Nucleus accumbens (tissue), 56 donors: ENCODE measurements around the gene WDR83.
"Not testable (repeated sequence)": the region's sequence is repeated elsewhere in the genome, so short reads cannot be mapped to it uniquely, and the experiment has no call there.

Experiments used
- DNase-seq, 56 donors: peaks; one replicate each; lab custom pipeline; 2025; lab: John Stamatoyannopoulos, UW

The WDR83 gene

DNA sequence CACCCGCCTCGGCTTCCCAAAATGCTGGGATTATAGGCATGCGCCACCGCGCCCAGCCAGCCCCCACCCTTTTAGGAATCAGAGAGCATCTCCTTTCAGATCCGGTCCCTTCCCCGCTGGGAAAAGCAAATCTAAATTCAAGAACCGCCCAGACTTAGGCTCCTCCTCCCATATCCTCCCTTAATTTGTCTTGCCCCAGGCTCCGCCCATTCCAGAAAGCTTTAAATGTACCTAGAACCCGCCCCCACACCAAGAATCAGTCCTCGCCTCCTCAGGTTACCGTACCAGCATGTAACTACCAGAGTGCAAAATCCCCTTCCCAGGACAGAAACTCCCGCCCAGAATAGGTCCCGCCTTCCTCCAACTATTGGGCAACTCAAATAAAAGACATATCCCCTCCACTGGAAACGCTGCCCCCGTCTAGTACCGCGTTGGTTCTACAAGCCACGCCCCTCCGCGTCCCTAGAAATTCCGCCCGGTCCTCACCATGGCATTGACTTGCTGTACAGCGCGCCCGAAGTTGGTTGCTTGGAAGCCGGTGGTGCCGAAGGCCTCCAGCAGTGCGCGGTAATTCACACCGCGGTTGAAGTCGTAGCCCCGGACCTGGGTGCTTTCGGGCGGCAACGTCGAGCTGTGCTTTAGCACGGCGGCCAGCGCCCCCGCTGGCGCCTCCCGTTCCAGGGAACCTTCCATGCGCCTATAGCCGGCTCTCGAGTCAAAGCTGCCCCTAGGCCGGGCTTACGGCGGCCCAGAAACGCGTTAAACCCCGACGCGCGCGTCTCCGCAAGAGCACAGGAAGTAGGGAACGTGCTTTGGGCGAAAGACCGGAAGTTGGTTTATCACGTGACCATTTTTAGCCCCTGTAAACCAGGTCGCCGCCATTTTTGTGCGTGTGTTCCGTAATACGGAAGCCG is 14.7 kb downstream of the WDR83 start, which contains the start of gene DHPS:
Gene DHPS, minus strand, starts transcription at position 807 of the 914 bp plus-strand sequence. Its CDS starts 114 bp downstream, at position 693.
- peak; percentile 57 to 96 (median 82) for DNase-seq

DNA sequence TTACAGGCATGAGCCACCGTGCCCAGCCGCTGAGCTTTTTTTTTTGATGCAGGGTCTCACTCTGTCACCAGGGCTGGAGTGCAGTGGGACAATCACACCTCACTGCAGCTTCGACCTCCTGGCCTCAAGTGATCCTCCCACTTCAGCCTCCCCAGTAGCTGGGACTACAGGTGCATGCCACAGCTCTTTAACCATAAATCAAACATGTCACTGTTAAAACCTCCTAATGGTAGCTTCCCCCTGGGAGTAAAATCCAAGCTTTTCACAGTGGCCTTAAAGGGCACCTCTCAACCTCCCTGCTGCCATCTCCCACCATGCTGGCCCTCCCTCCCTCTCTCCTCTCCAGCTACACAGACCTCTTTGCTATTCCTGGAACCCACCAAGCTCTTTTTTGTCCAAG is 19.2 kb downstream of the WDR83 start:
- DNase-seq, result no peak

DNA sequence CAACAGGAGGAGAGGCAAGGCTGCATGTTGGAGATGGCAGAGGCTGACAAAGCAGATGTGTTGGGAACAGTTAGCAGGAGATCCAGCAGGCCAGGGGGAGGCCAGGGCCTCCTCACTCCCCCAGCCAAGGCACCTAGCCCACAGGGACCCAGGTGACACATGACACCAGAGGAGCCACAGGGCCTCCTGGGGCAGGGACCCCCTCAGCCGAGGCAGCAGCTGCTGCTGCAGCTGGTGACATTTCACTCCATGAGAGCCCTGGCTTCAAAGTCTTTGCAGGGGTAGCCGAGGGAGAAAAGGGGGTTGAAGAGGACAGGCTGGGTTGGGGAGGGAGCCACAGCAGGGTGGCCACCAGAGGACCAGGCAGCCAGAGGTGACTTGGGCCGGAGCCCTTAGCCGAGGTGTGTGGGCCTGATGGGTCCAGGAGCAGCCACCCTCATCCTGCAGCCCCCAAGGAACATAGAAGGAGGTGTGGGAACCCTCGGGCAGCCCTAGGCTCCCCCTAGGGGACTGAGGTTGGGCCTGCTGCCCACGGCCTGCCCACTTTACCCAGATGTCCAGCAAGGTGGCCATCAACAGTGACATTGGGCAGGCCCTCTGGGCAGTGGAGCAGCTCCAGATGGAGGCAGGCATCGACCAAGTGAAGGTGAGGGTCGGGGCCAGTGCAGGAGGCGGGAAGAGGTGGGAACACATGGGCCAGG is 21.0 kb downstream of the WDR83 start, which contains the start of gene GNG14:
Gene GNG14, plus strand, starts transcription at position 503 of the 701 bp plus-strand sequence. Its CDS starts 51 bp downstream, at position 554.
- no peak for DNase-seq

DNA sequence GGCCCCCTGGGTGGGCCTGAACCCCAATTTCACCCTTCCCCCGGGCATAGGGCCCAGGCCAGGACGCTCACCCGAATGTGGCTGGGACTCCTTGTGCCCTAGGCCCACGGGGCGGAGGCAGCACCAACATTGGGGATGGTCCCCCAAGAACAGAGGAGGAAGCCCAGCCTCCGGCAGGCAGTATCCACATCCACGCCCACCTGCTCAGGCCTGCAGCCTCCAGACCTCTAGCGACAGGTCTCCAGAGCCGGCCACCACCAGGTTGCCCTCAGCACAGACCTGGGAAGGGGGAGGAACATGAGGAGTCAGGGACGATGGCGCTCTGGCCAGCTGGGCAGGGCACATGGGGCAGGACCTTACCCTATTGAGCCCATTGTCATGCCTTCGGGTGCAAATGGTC is 22.4 kb downstream of the WDR83 start:
- DNase-seq, result no peak

DNA sequence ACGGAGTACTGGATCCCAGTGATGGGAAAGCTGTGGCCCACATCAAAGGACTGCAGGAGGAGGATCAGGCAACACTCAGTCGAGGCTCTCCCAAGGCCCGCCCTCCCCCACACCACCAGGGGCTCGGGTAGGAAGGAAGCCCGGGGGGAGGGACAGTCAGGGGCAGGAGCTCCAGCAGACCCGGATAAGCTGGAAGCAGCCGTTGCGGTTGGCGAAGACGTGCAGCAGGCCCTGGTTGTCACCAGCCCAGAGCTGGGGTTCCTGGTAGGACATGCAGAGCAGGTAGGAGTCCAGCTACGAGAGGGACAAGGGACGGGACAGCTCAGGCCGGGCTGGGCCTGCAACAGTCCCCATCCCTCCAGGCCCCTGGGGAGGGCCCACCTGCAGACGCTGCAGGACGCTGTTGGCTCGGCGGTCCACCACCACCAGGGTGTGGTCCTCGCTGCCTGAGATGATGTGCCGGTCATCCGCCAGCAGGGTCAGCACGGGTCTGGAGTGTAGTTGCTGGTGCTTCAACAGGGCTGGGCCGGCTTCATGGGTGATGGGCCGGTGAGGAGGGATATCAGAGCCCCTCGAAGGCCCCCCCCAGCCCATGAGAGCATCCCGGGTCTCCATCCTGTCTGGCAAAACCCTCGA is 23.1 kb downstream of the WDR83 start:
- no peak for DNase-seq

DNA sequence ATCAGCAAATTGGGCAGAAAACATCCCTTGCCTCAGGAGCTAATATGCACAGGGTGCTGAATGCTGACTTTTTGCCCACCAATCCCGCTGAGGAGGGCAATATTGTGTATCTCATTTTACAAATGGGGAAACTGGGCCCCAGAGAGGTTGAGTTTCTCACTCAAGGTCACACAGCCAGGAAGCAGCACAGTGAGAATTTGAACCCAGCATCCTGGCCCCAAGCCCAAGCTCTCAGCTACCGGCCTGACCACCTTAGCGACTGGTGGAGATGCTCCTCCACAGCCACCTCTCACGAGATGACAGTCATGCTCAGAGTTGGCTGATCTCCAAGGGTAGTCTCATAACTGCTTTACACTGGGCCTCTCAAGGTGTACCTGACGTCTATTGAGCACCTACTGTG is 26.4 kb downstream of the WDR83 start:
- no peak for DNase-seq

DNA sequence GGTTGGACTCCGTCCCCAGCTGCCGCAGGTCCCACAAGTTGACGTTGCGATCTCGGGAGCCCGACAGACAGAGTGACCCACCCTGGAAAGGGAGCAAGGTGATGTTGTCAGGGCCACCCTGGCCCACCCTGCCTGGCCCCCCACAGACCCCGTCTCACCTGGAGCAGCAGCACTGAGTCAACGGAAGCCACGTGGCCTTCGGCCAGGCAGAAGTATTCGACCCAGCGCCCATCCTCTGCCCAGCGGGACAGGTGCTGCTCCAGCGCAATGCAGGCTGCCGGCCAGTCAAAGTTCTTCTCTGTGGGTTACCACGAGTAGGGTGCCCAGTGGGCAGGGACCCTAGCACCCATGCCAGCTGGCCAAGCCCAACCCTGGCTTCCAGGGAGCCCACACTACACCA is 28.0 kb downstream of the WDR83 start:
- DNase-seq, result no peak

DNA sequence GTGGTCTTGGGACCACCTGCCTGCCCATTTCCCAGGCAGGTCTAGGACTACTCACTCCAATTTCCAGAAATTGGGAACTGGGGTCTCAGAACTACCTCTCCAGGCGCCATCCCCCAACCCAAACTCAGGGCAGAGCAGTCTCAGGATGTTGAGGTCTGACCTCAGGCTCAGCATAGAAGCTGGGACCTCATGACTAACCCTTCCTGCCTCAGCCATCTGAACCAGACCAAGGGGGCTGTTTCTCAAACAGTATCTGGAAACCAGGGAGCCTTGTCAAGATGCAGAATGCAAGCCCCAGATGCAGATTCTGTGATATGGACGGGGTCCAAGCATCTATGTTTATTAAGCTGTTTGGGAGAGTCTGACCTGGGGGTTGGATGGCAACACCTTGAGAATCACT is 28.5 kb downstream of the WDR83 start:
- no peak for DNase-seq

DNA sequence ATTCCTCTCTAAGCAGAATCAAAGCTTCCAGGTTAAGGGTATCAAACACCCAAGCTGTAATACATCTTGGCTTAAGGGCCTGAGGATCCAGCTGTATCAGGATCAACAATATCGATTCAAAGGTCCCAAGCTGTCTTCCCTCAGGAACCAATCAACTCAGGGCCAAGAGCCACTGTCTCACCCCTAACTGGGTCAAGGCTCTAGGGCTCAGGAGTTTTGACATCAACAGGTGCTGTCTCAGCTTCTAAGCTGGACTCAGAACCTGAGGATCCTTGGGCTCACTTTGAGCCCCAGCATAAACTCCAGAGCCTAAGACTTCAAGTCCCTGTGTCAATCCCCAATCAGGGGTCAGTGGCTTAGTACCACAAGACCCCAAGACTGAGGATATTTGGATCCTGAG is 28.9 kb downstream of the WDR83 start:
- DNase-seq, result no peak

DNA sequence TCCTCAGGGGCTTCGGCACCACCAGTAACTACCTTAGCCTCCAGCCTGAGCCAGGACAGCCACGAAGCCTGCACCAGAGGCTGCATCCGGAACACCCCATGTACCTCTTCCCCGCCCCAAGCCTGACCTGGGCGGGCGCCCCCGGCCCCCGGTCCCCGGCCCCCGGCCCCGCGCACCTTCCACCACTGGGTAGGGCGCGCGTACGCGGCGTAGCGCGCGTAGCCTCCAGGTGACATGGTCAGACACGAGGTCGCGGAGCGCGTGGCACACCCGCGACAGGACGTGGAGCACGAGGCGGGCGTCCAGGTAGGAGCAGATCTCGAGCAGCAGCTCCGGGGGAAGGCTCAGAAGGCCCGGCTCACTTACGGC is 29.4 kb downstream of the WDR83 start:
- DNase-seq, result peak in 2 of 56 donors; percentile 20 to 47

DNA sequence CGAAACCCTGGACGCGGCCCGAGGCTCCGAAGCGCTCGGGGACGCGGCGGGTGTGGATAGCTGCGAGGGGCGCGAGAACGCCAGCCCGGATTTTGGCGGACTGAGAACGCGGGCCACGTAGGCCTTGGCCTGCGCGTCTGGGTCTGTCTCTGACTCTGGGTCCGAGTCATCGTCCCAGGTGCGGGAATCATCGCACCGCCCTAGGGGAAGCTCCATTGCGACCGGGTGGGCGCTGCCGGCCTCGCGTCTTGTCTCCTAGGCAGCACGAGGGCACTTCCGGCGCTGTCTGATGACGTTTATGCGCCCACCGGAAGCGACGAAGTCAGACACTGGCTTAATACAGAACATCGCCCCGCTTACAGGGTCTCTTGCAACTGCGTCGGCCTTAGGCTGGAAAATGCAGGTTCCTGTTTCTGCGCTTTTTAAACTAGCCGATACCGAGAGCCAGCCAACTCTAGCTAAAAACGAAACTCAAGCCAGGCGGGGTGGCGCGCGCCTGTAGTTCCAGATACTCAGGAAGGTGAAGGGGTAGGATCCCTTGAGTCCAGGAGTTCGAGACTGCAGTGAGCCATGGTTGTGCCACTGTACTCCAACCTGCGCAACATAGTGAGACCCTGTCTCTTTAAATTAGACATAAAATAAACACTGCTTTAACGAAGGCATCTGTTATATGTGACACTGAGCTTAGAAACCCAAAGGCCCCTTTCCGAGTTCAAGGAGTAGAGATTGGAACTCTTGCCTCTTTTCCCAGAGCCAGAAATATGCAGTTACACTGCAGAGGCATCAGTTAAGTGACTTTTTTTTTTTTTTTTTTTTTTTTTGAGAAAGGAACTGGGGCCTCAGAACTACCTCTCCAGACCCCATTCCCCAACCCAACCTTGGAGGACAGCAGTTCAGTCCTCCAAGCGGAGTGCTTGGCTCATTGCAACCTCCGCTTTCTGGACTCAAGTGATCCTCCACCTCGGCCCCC is 30.0 kb downstream of the WDR83 start, which contains the start of gene FBXW9:
Gene FBXW9, minus strand, starts transcription at position 266 of the 970 bp plus-strand sequence. Its CDS starts 50 bp downstream, at position 216.
- DNase-seq, result peak; percentile 58 to 99 (median 92)

DNA sequence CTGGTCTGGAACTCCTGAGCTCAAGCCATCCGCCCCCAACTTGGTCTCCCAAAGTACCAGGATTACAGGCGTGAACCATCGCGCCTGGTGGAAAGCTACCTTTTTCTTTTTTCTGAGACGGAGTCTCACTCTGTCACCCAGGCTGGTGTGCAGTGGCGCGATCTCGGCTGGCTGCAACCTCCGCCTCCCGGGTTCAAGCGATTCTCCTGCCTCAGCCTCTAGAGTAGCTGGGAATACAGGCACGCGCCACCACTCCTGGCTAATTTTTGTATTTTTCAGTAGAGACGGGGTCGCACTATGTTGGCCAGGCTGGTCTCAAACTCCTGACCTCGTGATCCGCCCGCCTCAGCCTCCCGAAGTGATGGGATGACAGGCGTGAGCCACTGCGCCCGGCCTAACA is 30.8 kb downstream of the WDR83 start:
- DNase-seq, result not testable (repeated sequence)

DNA sequence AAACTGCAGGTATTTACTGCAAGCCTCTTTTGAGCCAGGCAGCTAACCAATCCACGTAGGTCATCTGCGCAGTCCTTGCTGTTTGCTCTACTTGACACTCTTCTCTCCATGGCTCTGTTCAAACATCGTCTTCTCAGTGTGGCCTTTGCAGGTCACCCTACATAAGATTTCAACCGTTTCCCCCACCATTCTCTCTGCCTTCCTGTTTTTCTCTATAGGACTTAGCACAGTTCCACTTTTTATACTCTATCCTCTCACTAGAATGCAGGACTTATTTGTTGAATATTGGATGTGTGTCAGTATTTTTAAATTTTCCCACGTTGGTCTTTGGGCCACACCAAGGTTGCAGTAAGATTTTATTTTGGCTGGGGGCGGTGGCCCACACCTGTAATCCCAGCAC is 31.5 kb downstream of the WDR83 start:
- DNase-seq, result no peak

DNA sequence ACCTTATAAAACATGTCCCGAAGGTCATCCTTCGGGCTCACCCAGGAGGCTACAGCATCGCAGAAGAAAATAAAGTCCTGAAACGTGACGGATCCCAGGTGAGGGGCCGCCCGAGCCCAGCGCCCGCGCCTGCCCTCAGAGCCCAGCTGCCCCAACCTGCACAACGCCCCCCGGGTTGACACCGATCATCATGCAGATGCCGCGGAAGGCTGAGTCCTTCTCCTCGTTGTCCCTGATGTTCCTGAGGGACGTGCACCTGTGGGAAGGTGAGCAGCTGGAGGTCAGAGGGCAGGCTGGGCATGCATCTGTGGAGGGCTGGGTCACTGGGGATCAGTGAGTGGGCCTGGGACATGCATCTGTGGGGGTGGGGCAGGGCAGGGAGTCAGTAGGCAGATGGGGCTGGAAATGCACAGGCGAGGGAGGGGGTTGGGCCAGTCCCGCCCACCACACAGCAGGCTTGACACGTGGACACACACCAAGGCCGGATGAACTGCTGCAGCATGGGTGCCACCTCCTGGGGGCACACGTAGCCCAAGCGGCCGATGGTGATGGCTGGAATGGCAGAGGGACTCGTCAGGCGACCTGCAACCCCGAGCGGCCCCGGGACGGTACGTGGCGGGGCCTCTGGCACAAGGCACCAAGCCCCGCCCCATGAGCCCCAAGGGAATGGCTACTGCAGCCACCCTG is 35.1 kb downstream of the WDR83 start:
- DNase-seq, result peak in 1 of 56 donors; percentile 3

DNA sequence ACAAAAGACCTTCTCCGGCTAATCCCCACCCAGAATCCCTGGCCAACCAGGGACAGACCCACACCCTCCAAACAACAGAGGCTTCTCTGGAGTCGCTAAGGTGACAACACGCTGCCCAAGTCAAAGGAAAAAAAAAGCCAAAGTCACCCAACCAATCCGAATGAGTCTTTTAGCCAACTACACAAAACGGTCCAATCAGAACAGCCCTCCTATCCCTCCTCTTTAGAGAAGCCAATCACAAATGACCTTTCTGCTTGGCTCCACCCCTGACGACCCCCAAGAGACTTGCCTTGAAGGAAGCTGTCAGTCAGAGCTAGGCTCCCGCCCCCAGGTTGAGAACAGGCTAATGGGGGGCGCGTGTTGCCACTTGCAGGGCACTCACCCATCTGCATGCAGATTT is 36.4 kb downstream of the WDR83 start:
- DNase-seq, result no peak

DNA sequence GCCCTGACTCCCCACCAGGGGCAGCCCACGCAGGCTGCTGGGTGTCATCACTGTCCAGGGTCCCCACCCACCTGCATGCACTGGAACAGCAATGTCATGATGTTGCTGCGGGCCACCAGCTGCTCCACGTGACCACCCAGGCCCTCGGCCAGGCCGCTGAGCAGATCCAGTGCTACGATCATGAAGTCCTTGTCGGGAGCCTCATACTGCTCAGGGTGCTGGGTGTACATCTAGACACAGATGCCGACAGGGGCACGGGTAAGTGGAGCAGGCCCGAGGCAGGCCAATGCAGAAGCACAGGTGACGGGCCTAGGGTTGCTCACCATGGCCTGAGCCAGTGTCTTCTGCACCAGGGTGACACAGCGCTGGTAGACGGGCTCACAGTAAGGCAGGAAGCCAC is 38.6 kb downstream of the WDR83 start:
- no peak for DNase-seq

DNA sequence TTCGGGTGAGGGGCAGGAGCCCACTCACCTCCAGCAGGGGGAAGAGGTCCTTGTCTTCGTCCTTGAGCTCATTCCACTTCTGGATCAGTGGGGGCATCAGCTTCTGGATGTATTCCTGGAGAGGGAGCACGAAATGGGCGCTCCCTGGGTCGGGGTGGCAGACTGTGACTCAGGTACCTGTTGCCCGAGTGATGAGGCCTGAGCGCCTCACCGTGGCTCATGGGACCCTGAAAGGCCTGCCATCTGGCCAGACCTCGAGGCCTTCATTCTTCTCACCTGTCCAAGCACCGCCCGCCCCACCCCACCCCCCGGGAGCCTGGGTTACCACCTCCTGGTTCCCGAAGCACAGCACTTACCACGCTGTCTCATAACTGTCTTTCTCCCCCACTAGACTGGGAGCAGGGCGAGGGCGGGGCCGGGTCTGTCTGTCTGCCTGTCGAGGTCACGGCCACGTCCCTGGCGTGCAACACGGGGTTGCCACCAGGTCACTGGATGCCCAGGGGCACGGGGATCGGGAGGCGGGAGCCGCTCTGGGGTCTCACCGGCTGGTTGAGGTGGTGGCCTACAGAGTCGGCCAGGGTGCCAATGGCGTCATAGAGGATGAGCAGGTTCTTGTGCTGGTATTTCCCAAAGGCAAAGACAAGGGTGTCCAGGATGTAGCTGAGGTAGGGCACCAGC is 39.2 kb downstream of the WDR83 start:
- no peak for DNase-seq

DNA sequence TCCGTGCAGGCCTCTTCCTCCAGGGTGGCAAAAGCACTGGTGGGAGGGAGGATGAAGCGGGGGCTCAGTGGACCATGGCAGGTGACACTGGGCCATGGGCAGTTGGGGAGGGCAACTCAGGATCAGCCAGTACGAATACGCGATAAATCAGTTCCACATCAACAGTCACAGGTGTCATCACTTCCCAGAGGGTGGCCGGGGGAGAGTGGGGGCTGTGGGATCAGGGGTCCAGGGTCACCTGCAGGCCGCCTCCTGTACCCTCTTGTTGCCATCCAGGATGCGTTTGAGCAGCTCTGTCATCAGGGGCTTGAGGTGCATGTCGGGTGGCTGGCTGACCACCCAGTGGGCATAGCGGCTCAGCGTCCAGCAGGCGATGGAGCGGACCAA is 39.7 kb downstream of the WDR83 start:
- no peak for DNase-seq

DNA sequence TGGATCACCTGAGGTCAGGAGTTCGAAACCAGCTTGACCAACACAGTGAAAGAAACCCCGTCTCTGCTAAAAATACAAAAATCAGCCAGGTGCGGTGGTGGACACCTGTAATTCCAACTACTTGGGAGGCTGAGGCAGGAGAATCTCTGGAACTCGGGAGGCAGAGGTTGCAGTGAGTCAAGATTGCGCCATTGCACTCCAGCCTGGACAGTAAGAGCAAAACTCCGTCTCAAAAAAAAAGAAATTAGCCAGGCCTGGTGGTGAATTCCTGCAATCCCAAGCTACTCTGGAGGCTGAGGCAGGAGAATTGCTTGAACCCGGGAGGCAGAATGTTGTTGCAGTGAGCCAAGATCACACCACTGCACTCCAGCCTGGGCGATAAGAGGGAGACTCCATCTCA is 42.0 kb downstream of the WDR83 start:
- no peak for DNase-seq
